ENCODE results near the gene C1orf198.
"Not testable (repeated sequence)": the region's sequence is repeated elsewhere in the genome, so short reads cannot be mapped to it uniquely, and the experiment has no call there.

Gene C1orf198

DNA sequence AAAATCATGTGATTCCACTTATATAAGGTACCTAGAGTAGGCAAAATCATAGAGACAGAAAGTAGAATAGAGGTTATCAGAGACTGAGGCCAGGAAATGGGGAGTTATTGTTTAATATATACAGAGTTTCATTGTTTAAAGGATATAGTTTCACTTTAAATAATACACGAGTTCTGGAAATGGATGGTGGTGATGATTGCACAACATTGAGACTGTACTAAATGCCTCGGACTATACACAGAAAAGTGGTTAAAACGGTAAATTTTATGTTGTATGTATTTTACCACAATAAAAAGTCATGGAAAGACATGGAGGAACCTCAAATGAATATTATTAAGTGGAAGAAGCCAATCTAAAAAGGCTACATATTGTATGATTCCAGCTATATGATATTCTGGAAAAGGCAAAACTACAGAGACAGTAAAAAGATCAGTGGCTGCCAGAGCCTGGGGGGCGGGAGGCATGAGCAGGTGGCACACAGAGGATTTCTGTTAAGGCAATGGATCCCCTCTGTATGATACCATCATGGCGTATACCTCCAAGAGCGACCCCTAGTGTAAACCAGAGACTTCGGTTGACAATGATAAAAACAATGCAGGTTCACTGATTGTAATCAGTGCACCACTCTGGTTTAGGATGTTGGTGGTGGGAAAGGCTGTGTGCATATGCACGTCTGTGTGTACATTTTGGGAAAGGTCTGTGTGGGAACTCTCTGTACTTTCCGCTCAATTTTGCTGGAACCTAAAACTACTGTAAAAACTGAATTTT, 7.5 kb downstream of the C1orf198 start:
- ATAC-seq (no peak), DNase-seq (no peak)

DNA sequence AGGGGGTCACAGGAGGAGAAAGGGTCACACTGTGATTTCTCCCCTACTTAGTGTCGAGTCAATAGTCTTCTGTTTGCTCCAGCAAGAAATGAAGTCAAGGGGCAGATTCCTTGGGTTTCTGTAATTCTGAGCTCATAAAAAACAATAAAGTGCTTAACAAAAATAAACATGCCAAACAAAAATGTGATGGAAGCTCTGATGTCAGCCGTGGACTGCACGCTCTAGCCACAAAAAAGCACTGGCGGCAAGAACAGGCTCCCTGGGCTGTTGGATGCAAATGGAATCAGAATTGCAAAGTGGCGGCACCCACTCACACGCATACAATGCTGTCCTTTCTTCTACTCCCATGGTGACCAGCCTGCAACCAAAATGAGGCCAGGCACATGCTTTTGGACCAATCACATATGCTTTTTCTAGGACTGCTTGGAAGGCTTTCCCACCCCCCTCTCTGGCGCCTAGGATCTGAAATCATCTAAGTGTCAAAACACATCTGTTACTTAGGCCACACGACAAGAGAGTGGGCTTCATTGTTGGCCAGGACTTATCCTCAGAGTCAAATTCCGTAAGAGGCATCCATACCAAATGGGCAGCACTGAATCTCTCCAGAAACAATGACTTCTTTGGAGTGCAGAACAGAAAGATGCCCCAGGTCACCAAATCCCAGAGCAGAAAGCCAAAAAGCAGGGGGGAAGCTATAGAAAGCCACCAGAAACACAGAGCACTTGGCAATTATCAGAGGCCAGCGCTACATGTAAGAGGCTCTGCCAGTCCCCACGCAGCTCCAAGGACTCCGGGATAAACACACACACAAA, 9.2 kb downstream of the C1orf198 start:
- DNase-seq (no peak), ATAC-seq (no peak)

DNA sequence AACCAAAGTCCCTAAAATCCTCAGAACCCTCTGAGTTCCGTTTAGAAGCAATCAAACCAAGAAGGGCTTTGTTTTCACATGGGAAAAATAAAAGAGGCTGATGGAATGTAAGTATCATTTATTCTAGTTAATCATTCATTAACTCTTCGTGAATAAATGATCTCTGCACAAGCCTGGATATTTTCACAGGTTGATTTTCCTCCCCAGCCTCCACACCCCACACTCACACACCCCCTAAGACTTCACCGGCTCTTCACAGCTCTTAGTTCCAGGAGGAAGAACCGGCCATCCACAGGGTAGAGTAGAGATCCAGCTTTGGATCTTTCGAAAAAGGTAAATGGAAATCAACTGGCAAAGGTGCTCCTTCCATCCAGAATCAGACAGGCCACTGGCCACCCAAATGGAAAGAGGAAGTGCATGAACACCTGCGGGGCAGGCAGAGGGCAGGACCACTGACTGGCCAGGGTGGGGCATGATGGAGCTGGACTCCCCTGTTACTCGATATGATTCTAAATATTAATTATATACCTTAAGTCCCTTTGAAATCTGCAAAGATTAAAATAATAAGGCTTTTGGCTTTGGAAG, 10.0 kb downstream of the C1orf198 start:
- no peak for ATAC-seq
- DNase-seq: no peak

DNA sequence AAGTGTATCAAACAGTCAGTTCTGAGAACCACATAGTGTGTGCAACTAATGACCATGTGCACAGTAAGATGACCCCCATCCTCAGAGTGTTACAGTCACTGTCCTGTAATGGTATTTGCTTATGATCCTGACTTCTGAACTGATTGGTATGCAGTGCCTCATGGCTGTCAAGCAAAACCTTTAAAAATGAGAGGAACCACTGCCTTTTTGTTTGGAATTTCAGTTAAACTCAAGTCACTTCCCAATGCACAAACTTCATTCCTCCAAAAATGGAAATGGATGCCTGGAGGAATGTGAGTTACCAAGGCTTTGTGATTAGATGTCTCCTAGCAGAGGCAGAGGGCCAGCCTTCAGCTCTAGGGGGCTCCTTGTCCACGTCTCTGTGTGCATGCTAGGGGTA, 10.5 kb downstream of the C1orf198 start:
- no peak for DNase-seq
- ATAC-seq: no peak

DNA sequence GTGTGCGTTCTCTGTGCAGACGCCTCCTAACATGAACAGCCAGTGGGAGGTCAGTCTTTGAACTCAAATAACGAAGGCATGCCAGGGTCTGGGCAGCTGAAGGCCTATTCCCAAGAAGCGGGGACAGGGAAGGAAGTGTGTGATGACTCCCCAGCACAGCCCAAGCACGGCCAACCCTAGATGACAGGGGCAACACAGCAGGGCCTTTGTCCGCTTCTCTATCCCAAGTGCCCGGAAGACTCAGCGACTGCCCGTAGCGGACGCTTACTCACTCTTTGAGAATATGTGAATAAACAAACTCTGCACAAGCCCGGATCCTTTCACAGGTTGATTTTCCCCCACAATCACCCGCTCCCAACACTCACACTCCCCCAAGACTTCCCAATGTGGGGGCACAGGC, 11.2 kb downstream of the C1orf198 start:
- DNase-seq (no peak), ATAC-seq (no peak)

DNA sequence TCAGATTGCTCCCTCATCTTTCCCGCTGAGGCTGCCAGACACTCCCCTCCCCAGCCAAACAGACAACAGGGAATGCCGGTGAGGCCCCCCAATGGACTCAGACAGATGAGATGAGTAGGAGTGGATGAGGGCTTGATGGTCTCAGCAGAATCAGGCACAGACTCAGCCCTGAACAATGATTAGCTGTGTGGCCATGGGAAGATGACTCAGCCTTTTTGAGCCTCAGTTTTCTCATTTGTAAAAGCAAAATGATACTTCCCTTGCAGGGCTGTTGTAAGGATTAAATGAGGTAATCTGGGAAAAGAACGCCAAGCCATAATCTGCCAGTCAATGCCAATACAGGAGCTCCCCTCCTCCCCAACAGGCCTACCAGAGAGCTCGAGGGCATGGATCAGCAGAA, 12.4 kb downstream of the C1orf198 start:
- ATAC-seq (no peak), DNase-seq (no peak)

DNA sequence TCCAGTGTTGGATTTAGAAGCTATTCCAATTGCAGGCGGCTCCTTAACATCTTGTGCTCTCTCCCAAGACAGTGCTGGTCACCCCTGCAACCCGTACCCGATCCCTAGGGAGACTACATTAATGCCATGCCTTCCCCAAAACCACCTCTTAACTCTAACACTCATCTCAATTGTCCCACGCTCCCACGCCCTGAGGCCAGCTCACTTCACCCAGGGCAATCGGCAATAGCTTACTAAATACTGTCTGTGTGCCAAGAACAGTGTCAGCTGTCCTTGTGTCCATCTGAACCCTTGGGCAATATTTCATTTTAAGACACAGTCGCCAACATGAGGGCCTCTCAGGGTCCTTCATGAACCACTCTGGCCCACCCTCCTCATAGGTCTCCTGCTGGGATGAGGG, 13.9 kb downstream of the C1orf198 start:
- DNase-seq (no peak), ATAC-seq (no peak)

DNA sequence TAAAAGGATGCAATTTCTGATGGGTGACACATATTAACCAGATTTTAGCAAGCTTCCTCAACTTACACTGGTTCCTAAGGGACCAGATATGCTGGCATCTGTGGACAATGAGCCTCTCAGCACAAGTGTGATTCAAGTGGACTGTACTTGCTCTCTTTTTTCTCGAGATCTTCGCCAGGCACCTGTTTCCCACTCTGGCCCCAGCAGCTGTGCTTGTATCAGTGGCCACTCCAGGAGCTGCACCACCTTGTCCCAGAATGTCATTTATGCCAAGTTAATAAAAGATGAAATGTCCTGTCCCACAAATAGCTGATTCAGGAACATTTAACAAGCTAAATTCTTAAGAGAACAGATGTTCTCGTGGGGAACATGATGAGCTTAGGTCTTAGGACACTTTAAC, 14.6 kb downstream of the C1orf198 start:
- DNase-seq (no peak), ATAC-seq (no peak)

DNA sequence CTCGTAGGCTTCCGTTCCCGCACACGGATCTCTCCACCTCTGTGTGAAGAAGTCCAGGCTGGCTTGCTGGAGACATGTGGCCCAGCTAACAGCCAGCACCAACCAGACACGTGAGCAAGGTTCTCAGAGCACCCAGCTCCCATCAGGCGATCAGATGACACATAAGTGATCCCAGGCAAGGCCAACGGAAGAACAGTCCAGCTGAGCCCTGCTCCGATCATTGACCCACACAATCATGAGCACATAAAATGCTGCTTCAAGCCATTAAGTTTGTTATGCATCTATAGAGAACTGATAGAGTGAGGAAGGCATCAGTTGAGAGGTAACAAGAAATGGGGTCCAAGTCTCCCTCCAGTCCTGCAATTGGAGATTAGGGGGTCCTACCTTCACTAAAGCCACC, 15.4 kb downstream of the C1orf198 start:
- ATAC-seq (no peak), DNase-seq (no peak)

DNA sequence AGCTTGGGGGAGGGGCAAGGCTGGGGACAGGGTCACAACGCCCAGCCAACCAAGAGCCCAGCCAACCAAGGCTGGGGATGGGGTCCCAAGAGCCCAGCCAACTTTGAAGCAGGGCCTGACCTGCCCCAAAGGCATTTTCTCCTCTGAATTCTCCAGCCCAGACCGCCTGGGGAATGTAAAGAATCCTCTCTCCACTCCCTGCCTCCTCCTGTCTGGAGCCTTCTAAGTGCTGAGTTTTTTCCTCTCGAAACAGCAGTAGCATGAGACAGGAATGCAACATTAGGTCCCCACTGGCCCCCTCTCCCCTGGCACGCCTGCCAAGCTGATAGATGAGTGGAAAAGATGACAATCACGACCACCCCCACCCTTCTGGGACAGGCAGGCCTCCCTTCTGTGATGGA, 17.0 kb downstream of the C1orf198 start:
- no peak for ATAC-seq
- DNase-seq: no peak

DNA sequence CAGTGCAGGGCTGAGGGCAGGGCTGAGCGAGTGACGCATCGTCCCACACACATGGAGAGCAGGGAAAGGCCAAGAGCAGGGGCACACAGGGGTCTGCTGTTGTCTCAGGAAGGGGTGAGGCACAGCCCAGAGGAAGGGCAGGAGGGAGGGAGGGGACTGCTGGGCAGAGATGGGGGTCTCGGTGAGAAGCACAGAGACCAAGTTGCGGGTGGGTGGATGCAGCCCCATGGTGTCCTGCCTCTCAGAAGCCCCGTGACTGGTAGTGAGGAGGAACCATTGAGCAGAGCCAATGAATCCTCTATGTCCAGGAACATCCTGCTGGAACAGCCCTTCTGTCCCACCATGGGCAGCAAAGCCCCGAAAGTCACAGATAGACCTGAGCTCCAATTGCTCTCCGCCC, 17.8 kb downstream of the C1orf198 start:
- no peak for ATAC-seq
- DNase-seq: no peak

DNA sequence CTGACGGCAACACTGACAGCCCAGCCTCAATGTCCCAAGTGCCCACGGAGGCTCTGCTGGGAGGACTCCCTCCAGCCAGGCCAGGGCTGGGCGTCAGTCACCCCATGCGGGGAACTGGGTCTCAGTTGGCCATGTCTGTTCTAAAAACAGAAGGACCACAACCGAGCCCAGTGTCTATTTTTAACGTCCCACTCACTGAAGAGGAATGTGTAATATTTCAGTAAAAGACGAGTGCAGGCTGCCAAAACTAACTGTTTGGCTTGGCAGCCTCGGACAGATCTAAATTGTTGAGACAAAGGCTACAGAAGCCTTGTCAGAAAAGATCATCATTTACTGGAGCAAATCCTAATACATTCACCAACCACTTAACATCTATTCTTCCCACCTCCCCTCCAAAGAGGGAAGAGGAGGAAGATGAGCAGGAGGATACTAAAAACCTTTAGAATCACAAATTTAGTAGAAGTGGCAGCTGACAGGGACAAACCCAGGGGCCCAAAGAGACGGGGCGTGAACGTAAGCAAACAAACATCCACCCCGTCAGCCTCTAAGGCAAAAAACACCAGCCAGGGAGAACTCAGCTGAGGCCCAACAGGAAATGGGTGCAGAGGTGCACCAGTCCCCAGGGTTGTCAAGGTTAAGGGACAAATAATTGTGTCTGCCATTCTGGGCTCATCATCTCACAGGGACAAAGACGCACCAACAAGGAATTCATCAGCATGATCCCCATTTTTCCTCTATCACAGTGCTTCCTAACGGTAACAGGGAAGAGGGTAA, 18.7 kb downstream of the C1orf198 start:
- ATAC-seq (no peak), DNase-seq (no peak)

DNA sequence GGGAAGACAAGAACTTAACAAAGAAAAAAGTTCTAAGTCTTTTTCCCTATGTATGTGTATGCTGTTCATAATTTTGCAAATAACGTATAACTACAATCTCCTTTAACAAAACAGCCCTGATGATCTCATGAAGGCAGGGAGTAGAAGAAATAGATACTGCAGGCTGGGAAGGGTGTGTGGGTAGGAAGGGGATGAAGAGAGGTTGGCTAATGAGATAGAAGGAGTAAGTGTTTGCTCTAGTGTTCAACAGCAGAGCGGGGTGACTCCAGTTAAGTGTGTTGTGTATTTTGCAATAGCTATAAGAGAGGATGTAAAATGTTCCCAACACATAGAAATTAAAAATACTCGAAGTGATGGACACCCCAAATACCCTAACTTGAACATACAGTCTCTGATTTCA, 20.1 kb downstream of the C1orf198 start:
- DNase-seq (no peak), ATAC-seq (no peak)

DNA sequence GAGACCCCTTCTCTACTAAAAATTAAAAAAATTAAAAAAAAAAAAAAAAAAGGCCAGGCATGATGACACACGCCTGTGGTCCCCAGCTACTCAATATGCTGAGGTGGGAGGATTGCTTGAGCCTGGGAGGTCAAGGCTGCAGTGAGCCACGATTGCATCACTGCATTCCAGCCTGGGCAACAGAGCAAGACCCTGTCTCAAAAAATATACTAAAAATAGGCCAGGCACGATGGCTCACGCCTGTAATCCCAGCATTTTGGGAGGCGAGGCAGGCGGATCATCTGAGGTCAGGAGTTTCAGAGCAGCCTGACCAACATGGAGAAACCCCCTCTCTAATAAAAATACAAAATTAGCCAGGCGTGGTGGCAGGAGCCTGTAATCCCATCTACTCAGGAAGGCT, 23.1 kb downstream of the C1orf198 start:
- ATAC-seq, DNase-seq: not testable (repeated sequence)

DNA sequence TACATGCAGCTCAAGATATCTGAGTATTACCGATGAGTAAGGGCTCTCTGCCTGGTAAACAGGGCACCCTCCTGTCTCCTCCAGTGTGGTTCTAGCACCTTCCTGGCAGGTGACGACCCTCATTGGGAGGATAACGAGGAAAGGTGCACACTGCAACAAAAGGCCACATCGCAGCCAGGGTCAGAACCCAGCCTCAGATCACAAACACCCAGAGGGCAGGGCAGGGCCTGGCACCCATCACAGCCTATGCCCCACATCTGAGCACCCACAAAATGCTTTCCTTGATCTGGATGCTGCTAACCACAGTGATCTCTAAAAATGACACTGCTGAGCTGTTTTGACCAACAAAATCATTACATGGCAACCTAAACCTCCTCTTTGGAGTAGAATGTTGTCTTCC, 23.8 kb downstream of the C1orf198 start:
- no peak for ATAC-seq
- no peak for DNase-seq

DNA sequence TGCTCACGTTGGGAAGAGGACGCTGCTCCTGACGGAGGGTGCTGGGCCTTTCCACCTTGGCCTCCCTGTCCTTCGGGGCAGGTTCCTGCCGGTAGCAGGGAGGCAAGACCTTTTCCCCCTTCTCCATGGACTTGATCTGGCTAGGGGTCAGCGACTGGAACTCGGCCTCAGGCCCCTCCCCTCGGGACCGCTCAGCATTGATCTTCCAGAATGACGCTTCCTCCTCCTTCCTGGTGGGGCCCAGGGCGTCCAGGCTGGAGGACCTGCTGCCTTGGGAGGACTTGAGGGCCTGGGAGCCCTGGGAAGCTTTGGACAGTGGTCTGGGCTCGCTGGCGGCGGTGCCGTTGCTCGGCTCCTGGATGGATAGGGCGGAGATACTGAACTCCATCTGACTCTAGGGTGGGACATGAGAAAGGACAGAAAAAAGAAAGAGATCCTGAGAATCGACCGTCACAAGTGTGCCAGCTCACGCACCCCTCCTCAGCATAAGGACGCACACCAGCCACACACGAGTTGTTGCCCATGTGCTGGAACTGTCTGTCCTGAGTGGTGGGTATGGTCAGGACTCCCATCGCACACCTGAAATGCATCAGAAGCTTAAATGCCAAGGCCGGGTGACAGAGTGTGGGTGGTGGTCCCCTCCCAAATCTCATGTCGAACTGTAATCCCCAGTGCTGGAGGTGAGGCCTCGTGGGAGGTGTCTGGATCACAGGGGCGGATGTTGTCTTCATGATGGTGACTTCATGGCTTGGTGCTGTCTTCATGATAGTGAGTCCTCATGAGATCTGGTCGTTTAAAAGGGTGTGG, 24.6 kb downstream of the C1orf198 start:
- ATAC-seq (no peak), DNase-seq (no peak)

DNA sequence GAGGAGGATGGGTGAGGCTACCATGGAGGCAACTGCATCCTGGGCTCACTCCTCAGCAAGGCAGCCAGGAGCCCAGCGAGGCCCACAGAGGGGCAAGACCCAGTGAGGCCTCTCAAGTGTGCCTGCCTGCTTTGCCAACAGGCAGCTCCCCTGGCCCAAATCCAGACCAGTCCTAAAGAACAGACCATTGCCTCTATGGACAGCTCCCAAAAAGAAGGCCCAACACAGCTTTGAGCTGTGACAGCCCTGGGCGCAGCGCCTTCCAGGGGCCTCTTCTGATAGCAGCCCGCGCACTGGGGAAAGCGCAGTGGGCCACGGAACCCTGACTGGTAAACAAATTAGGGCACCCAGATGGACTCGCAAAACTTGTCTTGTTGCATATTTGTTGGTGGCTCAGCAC, 25.5 kb downstream of the C1orf198 start:
- ATAC-seq (no peak), DNase-seq (no peak)

DNA sequence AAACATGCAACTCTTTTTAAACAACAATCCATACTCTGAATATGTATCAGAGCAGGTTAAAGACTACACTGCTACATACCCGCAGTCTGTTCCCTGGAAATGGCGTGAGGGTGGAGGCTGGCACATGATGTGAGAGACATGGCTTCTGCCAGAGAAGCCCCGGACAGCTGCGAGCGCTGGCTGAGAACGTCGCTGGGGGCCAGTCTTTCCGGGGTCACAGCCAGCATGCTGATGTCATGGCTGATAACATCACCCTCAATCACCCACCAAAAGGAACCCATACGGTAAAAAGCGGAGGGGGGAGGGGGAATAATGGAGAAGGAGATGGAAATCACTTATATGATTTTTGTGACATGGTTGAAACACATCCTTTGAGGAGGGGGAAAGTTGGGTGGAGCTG, 29.1 kb downstream of the C1orf198 start:
- DNase-seq (no peak), ATAC-seq (no peak)

DNA sequence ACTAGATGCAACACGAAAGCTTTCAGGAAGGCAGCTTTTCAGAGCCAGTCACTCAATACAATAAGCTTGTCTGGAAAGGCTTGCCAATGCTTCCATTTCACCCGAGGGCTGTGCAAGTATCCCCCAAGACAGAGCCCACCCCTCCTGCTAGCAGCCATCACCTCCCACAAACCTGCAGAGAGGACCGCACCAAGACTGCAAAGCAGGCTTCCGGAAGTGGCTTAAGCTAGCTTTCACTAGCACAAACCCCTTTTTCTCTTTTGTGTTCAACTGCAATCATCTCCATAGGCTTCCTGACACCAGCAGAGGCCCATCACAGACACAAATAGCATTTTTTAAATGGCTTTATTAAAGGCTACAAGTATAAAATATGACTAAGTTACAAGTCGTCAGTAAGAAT, 31.5 kb downstream of the C1orf198 start:
- DNase-seq (no peak), ATAC-seq (no peak)

DNA sequence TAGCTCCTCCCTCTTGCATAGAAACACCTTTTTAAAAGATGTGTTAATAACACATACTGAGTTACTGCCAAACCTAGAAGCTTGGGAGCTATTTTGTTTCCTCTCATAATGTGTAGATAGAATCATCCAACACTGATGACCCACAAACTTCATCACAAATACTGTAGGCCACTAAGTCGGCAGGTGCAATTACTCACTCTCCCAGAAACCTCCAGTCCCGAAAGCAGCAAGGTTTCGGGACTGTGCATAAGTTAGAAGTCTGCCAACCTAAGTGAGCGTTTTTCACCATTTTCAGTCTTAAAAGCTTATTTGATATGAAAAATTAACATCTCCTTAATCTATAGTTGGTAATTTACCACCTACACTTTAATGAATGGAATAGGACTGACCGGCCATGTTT, 32.0 kb downstream of the C1orf198 start:
- DNase-seq: no peak
- ATAC-seq: no peak

DNA sequence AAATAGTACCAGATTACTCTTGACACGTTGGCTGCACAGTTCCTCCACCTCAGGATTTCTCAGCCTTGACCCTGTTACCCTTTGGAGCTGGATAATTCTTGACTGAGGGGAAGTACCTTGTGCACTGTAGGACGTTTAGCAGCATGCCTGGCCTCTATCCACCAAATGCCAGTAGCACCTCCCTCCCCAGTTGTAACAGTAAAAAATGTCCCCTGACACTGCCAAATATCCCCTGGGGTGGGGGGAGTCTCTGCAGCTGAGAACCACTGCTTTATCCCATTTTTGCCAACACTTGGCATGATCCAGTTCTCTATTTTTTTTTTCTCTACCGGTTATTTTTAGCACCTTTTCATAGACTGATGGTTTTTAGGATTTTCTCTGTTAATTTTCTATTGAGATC, 34.0 kb downstream of the C1orf198 start:
- DNase-seq (no peak), ATAC-seq (no peak)

DNA sequence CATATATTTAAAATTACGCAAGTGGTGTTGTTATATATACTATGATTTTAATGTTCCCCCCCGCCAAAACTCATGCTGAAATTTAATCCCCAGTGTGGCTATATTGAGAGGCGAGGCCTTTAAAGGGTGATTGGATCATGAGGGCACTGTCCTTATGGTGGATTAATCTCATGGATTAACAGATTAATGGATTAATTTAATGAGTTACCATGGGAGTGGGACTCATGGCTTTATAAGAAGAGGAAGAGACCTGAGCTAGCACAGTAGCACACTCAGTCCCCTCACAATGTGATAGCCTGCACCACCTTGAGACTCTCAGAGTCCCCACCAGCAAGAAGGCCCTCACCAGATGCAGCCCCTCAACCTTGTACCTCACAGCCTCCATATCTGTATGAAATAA, 34.8 kb downstream of the C1orf198 start:
- no peak for ATAC-seq
- DNase-seq: no peak

All from stimulated activated naive CD8-positive, alpha-beta T cell treated with anti-CD3 and anti-CD28 coated beads, Interleukin-15, Interleukin-2, amounts not matched to agents 100 U/mL and 50 U/mL, for 24 hours (primary cell).